Activated CD4-positive, alpha-beta T cell treated with anti-CD3 and anti-CD28 coated beads, Interleukin-10, Interleukin-2, amounts not matched to agents 100 ng/mL and 50 ng/mL, durations not matched to agents 16 hours and 8 hours (primary cell): ENCODE data around the gene CHTF8.
A peak's percentile ranks its signal among the peaks of the same experiment; 100 is the strongest.

Source experiments
- DNase-seq: peaks from one replicate; pipeline ENCODE4 v3.0.0-alpha.2; 2020

The CHTF8 gene

DNA sequence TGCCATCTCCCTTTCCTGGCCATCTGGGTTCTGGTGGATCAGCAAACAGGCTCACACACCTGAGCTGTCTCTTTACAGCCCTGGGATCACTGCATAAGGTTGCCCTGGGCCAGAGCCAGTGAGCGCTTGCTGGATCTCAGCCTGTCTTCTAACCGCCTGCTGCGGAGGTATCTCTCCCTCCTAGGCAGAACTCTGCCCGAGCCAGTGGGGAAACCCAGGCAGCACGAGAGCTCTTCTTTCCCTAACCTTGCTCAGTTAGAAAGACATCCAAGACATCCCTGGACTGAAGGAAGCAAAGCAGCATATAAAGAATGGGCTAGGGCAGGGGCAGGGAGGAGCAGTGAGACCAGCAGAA lies 20.5 kb downstream of the CHTF8 start:
- no peak for DNase-seq

DNA sequence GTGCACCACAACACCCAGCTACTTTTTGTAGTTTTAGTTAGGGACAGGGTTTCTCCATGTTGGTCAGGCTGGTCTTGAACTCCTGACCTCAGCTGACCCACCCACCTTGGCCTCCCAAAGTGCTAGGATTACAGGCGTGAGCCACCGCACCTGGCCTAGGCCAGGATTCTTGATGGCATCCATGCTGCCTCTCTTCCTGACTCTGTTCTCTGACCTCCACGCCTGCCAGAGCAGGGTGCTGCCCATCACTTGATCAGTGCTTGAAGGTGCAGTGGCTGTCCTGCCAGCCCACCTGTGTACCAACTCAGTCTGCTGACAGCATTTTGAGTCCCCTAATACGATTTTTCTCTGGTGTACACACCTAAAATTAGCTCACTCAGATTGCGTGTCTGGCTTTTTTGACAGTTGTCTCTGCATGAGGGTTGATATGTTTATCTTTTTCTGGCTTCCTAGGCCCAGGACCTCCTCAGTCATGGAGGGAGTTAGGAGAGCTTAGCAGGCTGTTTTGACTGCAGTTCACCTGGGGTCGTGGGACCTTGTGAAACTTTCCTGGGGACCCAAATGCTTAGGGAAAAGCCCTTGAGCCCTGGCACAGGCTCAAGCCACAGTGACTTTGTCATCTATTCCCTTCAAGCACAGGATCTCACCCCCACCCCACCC lies 21.0 kb downstream of the CHTF8 start:
- no peak for DNase-seq

DNA sequence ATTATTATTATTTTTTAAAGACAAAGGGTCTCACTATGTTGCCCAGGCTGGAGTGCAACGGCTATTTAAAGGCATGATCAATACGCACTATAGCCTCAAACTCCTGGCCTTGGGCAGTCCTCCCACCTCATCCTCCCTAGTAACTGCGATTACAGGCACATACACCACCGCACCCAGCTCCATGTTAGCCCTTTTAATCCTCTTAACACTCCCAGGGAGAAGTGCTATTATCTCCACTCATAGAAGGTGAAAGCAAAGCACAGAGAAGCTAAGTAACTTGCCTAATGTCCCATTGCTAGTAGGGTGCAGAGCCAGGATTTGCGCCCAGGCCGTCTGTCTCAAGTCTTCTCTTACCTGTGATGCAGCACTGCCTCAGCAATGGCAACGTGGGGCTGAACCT lies 22.0 kb downstream of the CHTF8 start:
- DNase-seq: no peak

DNA sequence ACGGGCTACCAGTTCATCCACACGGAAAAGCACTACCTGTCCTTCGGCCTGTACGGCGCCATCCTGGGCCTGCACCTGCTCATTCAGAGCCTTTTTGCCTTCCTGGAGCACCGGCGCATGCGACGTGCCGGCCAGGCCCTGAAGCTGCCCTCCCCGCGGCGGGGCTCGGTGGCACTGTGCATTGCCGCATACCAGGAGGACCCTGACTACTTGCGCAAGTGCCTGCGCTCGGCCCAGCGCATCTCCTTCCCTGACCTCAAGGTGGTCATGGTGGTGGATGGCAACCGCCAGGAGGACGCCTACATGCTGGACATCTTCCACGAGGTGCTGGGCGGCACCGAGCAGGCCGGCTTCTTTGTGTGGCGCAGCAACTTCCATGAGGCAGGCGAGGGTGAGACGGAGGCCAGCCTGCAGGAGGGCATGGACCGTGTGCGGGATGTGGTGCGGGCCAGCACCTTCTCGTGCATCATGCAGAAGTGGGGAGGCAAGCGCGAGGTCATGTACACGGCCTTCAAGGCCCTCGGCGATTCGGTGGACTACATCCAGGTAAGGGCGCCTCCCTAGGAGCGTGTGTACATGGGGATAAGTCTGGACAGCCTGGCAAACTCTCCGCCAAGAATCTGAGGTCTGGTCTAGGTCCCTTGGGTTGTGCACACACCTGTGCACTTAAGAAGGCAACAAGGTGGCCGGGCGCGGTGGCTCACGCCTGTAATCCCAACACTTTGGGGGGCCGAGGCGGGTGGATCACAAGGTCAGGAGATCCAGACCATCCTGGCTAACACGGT lies 22.7 kb downstream of the CHTF8 start:
- no peak for DNase-seq

DNA sequence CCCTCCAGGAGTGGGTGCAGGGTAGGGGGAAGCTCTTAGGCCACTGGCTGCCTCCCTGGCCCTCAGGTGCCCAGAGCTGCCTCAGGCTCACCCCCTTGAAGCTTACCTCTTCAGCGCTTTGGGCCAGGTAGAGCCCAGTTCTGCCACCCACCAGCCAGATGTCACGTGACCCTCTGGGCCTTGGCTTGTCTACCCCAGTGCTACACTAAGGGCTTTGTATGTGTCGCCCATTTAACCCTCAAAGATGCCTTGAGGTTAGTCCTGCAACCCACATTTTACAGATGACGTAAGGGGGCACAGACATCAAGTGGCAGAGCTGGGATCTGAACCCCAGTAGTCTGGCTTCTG lies 23.5 kb downstream of the CHTF8 start:
- DNase-seq: no peak

DNA sequence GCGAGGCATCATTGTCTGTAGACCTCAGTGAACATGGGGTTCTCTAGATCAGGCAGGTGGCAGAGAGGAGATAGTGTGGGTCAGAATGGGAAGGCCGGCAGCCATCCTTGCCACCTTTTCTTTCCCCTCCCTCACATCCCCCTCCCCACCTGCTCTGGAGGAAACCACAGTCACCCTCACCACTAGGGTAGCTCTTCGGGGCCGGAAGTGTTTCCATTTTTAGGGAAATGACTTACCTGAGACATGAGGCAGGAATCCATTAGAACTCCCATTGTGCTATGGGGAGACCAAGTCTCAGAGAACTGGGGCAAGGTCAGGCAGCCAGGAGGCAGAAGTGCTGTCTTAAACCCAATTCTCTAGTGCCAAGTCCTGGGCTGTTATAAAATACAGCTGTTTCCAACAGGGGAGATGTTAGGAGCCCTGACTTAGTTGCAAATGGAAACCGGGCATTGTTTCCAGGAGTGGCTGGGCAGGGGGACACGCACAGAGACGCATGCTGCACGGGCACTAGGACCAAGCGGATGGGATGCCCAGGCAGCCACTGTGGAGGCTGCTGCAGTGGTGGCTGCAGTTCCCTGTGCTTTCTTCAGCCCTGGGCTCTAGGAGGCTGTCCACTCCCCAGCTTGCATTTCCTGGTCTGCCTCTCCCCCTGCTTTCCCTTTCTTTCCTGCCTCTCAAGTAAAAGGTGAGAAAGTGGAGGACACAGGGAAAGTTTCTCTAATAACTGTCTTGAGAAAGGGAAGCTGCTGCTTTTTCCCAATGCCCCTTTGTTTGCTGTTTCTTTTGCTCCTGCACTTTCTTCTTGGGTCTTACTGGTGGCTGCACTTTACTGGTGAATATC lies 24.1 kb downstream of the CHTF8 start:
- DNase-seq: no peak

DNA sequence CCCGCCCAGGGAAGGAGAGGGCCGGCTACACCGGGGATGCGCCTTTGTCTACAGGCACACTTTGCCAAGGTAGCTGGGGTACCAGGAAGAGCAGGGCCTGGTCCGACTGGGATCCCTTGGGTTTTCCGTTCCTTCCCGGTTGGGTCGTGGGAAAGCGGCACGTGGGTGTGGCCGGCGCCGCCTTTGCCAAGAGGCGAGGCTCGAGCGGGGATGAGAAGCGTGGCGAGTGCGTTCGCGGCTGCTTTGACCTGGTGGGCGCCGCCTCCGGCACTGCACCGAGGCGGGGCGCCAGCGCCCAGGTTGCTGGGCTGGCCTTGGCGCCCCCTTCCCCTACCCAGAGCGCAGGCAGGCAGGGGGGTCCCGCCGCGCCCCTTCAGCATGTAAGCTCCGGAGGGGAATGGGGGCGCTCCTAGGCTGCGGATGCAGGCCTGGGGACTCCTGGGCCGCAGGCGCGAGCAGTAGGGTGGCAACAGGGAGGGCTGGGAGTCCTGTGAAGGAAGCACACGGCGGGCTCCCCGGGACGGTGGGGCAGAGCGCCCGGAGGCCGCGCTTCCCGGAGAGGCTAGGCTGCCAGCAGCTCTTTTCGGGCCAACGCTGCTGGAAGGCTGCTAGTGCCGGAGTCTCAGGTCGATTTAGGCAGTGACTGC lies 24.9 kb downstream of the CHTF8 start:
- DNase-seq: no peak

DNA sequence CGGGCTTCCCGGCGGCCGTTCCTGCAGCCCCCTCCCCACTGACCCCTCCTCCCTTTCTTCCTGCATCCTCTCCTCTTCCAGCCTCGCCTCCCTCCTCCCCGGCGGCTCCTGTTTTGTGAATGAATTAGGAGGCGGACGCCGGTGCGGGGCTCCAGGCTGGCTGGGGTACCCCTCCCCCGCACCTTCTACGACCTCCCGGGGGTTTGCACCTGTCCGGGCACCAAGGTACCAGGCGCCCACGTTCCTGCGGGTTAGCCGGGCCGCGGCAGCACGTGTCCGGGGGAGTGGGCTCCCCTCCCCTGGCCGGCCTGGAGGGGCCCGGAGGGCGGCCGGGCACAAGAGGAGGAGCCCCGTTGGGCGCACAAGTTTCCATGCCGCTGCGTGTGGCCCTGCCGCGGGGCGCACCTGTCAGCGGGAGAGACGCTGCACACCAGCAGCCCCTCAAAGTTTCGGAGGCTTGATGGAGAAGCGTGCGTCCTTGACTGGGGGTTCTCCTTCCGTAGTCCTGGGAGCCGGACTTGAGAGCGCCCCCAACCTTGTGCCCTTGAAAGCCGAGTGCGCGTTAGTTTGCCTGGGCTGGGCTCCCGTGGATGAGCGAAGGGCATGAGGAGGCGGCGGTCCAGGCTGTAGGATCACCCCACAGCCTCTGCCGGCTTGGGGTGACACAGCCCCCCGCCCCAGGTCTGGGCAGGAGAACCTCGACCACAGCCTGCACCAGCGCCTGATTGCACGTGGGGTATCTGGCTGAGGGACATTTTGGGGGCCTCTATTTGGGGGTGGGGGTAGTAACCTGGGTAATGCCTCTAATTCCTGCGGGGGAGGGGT lies 25.7 kb downstream of the CHTF8 start:
- DNase-seq: no peak

DNA sequence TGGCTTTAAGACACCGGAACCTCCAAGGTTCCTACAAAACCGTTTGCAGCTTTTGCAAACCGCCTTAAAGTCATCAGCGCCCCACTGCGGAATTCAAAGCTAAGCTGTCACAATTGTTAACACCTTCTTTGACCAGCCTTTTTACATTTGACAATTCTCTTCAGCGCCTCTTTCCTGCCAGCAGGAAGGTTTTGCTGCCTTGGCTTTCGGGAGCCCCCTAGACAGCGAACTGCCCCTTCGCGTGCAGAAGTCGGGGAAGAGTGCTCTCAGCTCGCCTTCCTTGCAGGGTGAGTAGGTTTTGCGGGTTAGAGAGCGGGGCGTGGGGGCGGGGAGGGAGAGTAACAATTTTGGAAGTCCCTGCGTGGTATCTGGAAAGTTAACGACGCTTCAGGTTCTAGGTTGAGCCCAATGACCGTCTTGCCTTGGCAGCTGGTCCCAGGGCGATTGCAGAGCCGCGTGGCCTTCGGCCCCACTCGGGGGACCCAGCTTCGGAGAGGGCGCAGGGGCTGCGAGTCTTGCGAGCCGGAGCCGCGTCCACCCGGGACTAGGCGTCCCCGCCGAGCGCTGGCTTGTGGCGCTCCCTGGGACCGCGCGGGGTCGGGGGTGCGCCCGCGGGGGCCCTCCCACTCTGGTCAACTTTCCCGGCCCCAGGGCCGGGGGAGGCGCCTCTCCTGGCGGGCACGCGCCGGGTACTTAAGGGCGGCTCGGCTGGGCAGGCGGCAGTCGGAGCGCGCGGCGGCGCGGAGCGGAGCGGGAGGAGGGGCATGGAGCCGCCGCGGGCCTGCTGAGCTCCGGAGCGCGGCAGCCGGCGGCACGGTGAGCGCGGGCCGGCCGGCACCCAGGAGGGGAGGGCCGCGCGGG lies 26.7 kb downstream of the CHTF8 start, which contains the start of gene HAS3:
TSS of gene HAS3 (plus strand) at position 153 of the 861 bp plus-strand sequence. CDS start 3,743 bp downstream, outside the sequence.
- DNase-seq: peak; percentile 46

DNA sequence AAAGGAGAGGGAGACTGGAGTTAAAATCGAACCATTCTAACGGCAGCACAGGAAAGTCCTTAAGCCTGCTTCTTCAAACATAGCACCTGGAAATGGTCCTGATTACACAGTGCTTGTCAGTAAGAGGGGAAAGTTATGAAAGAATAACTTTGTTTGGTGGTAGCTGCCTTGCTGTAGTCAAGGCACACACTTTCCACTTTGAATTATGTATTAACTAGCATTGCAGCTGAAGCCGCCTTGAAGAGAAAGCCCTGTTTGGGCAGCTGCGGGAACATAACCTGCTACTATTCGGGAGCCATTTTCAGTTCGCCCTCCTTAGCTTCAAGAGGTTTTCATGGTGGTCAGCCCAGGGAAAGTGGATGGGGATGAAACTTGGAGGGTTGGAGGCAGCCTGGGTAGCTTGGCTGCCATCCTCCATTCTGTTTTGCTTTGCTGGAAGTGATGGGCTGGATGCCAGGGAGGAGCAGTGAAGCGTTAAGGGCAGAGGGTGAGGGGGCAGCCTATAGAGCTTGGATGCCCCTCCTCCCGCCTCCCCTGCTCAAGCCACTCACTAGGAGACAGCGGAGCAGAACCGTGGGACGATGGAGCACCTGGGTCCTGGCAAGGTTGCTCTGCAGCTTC lies 32.2 kb downstream of the CHTF8 start:
- no peak for DNase-seq

DNA sequence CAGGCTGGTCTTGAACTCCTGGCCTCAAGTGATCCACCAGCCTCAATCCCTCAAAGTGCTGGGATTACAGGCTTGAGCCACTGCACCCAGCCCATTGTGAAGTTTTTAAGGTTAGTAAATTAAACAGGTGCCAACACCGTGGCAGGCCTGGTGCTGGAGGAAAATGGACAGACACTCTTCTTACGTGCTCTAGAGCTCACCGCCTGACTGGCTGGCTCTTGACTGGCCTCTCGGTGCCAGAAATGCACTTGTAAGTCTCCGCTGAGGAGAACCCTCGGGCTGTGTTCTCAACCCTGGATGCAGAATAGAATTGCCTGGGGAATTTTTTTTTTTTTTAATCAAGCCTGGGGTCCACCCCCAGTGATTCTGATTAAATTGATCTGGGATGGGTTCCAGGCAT lies 37.2 kb downstream of the CHTF8 start:
- DNase-seq: no peak

DNA sequence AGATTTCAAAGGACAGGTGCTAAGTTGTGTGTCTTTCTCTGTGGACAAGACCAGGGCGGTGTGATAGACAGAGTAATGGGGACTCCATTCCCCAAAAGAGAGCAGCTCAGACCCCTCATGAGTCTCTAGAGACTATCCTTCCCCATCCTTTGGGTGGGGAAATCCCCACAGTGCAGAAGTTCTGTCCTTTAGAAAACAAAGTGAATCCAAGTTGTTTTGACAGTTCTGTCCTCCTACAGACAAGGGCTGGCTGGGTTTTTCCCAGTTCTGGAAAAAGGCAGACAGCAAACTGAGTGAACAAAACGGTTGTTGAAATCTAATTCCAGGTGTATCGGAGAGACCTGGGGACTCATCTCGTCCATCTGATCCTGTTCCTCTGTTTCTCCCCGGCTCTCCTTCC lies 37.9 kb downstream of the CHTF8 start:
- DNase-seq: no peak

DNA sequence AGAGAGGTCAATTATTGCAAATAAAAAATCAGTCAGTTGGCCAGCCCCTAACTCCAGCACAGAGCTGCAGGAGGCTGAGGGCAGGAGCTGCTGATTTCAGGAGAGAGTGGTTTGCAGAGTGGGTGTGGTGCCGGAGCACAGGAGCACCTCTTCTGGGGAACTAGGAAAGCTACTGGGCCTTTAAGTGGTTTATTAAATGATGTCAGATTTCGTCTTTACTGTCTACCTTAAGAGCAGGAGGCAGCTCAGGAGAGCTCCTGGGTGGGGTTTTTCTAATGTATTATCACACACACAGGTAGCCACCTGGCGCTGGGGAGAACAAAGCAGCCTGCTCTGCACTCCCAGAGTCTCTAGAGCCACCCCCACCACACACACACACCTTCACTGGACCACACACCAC lies 38.4 kb downstream of the CHTF8 start:
- no peak for DNase-seq

DNA sequence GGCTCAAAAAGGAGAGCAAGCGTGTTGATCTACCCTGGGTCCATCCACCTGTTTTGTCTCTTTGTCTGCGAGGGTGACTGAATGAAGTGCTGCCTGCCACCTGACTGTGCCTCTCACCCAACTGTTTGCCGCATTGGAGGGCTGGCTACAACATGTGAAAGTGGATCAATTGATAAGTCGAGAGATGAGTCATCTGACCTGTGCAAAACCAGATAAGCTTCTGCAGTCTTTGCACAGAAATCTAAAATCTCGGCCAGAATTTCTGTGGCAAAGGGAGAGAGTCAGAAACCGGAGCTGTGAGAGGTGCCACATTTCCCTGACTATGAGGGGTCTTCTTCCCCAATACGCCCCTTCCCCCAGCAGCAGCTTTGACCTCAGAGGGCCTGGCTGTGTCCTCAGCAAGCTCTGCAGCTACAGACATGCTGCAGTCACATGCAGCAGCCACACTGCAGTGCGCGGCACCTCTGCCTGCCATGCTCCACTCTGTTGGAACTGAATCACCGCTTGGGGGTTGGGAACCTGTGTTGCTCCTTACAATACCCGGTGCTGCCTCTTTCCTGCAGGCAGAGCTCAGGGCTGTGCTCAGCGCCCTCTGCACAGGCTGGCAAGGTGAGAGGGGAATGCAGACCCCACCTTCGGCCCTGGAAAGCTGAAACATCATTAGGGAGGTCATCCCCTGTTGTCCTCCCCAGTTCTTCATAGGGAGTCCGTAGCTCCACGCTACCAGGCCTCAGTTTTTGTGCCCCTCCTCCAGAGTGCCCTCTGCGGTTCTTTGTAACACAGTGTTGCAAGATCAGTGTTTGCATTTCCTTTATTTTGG lies 43.1 kb downstream of the CHTF8 start:
- DNase-seq: peak; percentile 82

DNA sequence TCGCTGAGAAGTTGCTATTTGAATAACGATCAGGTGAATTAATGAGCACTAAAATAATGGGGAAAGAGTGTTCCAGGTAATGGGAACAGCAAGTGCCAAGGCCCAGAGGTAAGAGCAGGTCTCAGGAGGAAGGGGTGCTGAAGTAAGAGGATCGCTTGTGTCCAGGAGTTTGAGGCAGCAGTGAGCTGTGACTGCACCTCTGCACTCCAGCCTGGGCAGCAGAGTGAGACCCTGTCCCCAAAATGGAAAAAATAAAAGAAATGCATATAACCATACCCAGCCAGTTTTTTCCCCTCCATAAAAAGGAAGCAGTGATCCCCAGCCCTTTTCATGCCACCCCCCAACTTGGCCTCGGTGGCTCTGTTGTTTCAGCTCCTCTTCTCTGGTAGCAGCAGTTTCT lies 43.7 kb downstream of the CHTF8 start:
- DNase-seq: no peak

DNA sequence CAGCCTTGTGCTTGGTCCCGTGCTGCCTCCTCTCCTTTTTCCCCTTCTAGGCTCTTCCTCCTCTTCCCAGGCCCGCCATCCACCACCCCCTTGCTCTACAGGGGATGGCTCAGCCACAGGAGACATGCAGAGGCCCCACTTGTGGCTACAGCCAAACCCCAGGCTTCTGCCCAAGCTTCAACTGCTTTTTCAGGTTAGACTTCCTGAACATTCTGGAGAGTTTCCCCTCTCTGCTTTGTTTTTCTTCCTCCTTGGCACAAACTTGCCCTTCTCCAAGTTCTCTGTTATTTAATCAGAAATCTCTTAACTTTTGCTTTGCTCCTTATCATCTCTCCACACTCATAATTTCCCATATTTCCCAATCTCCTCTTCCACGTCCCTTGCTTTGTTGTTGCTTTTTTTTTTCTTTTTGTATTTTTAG lies 45.2 kb downstream of the CHTF8 start:
- no peak for DNase-seq

DNA sequence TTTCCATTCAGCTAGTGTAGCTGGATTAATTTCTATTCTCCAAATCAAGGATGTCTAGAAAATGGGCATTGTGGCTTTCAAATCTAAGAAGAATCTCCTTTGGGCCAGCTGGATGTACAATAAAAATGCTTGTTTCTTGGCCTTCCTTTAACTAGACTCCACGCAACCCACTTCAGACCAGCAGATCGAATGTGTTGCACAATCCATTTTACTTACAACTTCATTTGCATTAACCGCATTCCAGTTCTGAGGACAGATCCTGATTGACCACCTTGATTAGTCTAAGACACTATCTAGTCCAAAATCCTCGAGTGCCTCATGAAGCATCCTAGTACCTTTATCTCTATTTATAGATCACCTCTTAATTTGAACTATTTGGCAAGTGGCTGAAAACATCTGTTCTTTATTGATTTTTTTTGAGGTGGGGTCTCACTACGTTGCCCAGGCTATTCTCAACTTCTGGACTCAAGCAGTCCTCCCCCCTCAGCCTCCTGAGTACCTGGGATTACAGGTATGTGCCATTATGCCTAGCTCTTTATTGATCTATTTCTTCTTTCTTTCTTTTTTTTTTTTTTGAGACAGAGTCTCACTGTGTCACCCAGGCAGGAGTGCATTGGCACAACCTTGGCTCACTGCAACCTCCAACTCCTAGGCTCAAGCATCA lies 47.2 kb downstream of the CHTF8 start:
- no peak for DNase-seq

DNA sequence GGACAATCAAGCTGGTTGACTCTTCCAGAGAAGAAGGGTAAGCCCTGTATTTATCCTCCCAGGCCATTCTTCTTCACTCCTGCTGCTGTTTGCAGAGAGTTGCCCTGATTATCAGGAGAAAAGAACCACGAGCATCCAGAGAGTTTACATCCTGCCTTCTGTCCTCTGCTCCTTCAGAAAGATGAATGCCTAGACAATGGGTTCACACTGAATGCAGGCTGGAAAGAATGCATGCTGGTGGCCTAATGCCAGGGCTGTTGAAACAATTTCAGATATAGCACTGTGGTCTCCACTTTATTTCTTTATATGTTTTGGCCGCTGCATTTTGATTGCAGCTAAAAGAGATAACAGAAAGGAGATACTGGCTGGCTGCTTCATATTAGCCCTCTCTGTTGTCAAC lies 48.1 kb downstream of the CHTF8 start:
- DNase-seq: no peak

DNA sequence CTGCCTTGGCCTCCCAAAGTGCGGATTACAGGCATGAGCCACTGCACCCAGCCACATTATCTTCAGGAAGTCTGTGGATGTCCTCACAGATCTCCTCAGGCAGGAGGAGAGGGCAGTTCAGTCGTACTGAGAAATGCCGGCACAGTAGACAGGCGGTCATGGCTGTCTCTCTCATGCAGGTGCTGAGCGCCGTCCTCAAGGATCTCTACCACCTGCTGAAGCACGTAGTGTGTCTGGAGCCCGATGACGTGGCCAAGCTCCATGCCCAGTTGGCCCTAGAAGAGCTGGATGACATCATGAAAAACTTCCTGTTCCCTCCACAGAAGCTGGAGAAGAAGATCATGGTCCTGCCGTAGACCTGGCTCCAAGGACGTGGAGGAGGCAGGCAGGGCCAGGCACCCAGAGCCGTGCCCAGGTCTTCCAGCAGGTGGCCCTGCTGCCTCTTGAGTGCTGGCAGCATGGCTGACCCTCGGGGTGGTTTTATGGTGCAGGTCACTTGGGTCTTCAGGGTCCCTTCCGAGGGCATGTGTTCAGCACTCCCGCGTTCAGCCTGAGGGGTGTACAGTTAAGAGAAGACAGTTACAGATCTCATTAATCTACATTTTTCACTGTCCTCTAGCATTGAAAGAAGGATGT lies 49.0 kb downstream of the CHTF8 start:
- DNase-seq: no peak
